GM18507 (cell line): ENCODE measurements around the gene ZNF837.

ENCODE experiments used
- DNase-seq: peaks from one replicate; pipeline ENCODE4 v3.0.0; 2011; ENCODE audit warnings: low read depth; ENCODE audit not compliant: insufficient read length; ENCODE audit errors: extremely low spot score
- FAIRE-seq: peaks from 2 replicates; lab custom pipeline; 2011; peaks lifted over from hg19 to GRCh38; lab: Jason Lieb, UNC

The ZNF837 gene

DNA sequence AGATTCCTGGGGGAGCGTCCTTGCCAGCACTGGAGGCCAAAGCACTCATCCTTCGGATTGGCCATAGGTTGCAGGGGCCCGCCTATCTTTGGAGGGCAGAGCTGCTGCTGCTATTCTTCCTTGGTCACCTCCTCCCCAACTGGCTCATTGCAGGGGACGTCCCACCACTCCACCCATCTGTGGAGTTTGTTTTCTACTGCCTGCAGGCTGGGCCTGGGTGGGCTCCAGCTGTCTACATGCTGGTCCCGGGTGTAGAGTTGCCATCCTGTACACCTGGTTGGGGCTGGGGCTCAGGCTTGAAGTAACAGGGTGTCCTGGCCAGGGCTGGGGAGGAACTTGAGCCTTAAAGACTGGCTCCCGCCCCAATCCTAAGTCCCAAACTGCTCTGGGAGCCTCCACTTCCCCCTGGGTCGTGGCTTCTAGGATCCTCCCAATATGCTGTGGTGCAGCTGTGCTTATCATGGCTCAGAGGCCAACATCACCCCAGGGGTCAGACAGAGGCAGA is 16.8 kb upstream of the ZNF837 start:
- DNase-seq (no peak), FAIRE-seq (no peak)

DNA sequence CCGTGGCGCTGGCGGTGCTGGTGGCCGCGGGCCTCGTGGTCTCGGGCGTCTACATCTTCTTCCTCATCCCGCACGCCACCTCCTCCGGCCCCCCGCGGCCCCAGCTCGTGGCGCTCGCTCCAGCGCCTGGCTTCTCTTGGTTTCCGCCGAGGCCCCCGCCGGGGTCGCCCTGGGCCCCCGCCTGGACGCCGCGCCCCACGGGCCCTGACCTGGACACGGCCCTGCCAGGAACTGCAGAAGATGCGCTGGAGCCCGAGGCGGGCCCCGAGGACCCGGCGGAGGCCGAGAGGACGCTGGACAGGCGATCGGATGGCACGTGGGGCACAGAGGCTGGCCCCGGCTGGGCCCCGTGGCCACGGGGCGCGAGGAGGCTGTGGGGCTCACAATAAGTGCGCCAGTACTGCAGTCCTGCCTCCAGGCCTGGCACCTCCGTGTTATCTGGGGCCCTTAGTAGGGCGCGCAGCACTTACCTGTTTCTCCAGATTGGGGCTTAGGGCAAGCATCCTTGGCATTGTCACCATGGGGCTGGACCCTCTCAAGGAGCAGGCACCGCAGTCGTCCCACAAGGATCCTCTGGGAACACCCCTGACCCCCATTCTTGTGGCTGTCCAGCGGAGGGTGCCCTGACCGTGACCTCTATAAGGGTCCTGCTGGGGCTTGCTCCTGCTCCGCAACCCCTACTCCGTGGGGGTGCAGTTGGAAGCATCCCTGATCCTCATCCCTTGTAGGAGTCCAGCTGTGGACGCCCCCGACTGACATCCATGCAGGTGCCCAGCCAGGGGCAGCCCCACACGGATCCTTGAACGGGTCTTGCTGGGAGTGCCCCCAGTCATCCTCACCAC is 16.1 kb upstream of the ZNF837 start:
- DNase-seq, result no peak
- FAIRE-seq, result no peak

GRCh38 chr19:58395979-58396627 is 15.3 kb upstream of the ZNF837 start:
- no peak for FAIRE-seq
- no peak for DNase-seq

GRCh38 chr19:58395220-58395978 is 14.6 kb upstream of the ZNF837 start, which contains the start of gene RNF225:
RNF225 (plus strand) TSS chr19:58395656; CDS start chr19:58396090, 434 bp downstream.
- FAIRE-seq, result no peak
- no peak for DNase-seq

GRCh38 chr19:58394821-58395219 is 14.0 kb upstream of the ZNF837 start:
- no peak for DNase-seq
- no peak for FAIRE-seq

DNA sequence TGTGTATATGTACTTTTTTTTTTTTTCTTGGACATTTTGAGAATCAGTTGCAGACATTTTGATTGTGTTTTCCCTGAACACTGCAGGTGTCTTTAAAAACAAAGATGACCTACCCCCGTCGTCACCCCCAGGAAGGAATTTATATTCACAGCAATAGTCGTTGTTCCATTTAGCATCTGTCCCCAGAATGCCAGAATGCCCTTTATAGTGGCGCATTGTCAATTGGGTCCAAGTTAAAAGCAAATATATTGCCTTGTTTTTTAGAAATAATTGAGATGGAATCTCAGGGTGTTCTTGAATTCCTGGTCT is 12.8 kb upstream of the ZNF837 start:
- FAIRE-seq (no peak), DNase-seq (no peak)

GRCh38 chr19:58392945-58393724 is 12.3 kb upstream of the ZNF837 start:
- FAIRE-seq (no peak), DNase-seq (no peak)

- no peak for DNase-seq
- no peak for FAIRE-seq
Observed at GRCh38 chr19:58388175-58388526, 7.3 kb upstream of the ZNF837 start.

DNA sequence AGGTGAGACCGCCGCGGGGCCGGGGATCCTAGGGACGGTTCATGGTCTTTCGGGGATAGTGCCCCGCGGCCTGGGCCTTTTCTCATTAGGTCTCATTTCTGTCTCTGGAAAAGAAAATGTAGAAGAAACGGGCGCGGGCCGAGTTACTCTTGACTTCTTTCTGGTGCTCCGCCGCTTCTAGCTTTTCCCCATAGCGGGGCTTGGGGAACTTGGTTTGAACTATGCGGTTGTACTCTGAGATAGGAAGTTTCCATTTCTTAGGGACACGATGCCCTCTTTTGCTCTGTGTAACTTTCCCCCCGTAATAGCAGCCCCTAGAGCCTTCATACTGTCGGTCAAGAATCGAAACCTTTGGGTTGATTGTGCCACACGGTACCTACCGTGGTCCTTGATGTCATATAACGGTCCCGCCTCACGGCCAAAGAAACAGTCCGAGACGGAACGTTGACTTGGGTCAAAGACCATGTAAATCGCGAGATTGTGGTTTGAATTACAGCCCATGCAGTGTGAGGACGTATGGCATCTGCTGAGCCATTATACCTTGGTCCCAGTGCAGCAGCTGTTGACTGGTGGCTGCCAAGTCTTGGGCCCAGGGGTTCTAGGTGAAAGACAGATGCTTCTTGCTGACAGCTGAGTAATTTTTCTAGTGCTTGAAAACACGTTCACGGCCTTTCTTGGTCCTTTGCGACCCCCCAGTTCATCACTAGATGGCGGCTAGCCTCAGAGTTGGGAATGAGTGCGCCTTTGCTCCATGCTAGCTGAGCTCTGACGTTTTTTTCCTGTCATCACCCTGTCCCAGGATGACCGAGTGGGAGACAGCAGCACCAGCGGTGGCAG is 6.7 kb upstream of the ZNF837 start:
- DNase-seq, result no peak
- no peak for FAIRE-seq

- DNase-seq, result peak; percentile 99
- FAIRE-seq, result peak; percentile 99
Observed at GRCh38 chr19:58386576-58387337, 5.9 kb upstream of the ZNF837 start, which contains the start of gene RPS5. RPS5 (plus strand) TSS chr19:58387269; CDS start chr19:58388138, 869 bp downstream.

DNA sequence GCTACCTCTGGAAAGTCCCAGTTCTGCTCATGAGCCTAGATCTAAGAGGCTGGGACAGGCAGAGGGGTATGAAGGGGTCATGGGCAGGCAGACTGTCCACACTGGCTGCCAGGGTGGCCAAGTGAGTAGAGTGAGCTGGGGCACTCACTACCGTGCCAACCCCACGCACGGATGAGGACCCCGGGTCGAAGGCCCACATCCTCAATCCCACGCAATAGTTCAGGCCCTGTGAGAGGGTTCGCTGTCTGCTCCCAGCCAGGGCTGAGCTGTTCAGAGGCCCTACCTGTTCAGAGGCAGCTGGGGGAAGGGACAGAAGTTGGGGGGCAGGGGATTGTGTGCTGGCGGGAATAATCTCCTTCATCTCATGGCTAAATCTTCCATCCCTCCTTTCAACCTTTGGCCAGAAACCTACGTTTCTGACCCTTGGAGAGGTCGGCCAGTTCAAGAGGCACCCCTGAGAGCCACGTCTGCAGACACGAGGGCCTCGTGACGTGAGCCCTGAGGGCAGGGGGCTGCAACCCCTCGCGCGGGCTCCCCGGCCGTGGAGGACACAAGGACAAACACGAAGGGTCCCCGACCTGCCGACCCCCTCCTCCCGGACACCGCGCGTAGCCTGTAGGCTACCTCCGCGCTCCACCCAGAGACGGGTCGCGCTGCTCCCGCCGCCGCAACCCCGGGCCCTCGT is 5.2 kb upstream of the ZNF837 start:
- FAIRE-seq (no peak), DNase-seq (no peak)

GRCh38 chr19:58385313-58385890 is 4.6 kb upstream of the ZNF837 start:
- DNase-seq (no peak), FAIRE-seq (no peak)

DNA sequence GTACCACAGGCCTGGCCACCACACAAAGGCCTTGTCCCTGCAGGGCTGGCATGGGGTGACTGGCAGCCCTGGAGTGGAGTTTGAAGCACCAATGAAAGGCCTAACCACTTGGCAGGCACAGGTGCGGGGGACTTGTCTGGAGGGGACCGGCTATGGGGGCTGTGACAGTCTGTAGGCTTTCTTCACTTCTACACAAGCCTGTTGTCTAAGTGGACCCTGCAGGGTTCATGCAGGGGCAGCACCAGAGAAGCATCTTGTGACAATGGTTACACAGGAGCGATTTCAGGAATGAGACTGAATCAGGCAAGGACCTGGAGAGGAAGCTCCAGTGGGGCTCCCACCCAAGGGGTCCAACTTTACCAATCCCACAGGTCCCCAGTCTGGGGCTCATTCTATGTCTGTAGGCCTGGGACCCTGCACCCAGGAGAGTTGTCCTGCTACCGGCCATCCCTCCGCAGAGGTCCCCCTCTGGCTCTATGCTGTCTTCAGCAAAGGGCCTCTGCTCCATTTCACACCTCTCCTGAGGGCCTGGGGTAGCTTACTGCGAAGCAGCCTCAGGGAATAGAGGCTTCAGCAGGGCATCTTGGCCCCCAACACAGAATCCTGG is 2.3 kb upstream of the ZNF837 start:
- DNase-seq (no peak), FAIRE-seq (no peak)

DNA sequence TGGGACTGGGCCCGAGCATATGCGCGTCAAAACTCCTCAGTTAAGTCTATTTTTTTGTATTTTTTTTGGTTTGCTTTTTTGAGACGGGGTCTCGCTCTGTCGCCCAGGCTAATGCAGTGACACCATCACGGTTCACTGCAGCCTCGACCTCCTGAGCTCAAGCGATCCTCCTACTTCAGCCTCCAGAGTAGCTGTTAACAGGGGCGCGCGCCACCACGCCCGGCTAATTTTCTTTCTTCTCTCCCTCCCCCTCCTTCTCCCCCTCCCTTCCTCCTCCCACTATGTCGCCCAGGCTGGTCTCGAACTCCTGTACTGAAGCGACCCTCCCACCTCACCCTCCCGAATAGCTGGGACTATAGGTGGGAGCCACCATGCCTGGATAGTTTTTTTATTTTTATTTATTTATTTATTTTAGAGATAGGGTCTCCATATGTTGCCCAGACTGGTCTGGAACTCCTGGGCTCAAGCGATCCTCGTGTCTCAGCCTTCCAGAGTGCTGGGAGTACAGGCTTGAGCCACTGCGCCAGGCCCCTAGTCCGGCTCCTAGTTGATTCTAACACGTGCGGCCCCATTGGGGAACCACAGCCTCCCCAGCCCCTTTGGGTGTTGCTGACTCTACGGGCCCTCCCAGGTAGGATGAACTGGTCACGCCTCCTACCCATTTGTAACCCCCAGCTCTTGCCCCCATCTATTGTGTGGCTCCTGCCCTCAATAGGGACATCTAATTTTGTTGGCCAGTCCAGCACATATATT is 806 bp upstream of the ZNF837 start:
- FAIRE-seq (no peak), DNase-seq (no peak)

DNA sequence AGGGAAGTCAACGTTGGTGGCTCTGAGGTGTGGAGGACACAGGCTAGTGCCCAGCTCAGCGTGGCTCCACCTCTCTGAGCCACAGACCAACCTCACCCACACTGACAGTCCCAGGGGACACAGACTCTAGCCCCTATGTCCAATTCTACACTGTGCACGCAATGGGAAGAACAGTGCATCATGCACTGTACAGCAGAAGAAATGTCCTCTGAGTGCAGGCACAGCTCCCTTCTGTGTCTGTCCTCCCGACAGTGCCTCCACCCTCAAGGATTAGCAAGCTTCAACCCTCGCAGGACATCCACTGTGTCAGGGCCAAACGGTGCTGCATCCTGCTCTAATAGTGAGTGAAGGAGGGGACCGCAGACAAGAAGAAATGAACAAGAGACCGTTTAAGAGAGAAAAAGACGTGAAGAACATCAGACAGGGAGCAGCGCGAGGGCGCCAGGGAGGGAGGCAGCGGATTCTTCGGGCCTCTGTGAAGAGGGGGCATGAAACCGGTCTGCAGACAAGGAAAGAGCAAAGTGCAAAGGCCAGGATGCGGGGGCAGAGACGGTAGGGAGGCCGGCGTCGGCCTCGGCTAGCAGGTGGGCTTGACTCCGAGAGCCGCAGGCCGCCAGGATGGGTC is 681 bp downstream of the ZNF837 start:
- DNase-seq (no peak), FAIRE-seq (no peak)

DNA sequence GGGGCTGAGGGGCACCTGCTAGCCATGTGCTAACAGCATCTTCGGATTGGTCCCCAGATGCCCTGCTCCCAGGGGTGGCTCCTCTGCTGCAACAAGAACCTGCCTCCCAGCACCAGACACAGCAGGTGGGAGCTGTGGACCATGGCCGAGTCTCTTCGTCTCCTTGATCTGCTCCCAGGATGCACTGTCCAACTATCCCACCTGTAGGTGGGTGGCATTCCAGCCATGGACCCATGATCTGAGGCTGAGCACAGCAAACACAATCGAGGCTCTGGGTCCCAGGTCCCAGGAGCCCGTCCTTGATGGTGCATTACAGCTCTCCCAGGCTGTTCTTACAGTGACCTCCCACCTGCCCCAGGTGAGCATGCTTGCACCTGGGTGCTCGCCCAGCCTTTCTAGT is 1.6 kb downstream of the ZNF837 start:
- DNase-seq (no peak), FAIRE-seq (no peak)
